K562 (cell line): Measurements from ENCODE around the gene TADA2A. TPM values are rescaled to one million over a fixed set of nuclear protein-coding genes. Genes with fewer than 3 reads are reported as not detected.

ENCODE experiments used
- BCOR ChIP-seq: fragments of 450-650 bp; IDR thresholded peaks from 2 replicates; pipeline ENCODE4 v1.6.1; 2016
- CBFB ChIP-seq: sonication (generic); formaldehyde crosslinking; IDR thresholded peaks from 2 replicates; pipeline ENCODE4 v1.4.0; 2020; ENCODE audit warnings: mild to moderate bottlenecking, missing genetic modification reagents
- CEBPZ ChIP-seq: fragments of 150-350 bp; IDR thresholded peaks from 2 replicates; pipeline ENCODE4 v1.6.1; 2014; ENCODE audit warnings: low read depth, mild to moderate bottlenecking, low read length, borderline replicate concordance
- CHAMP1 ChIP-seq: fragments of 450-650 bp; IDR thresholded peaks from 2 replicates; pipeline ENCODE4 v1.6.1; 2016; ENCODE audit warnings: mild to moderate bottlenecking
- DNMT1 ChIP-seq: fragments of 450-650 bp; IDR thresholded peaks from 2 replicates; pipeline ENCODE4 v1.6.1; 2016; ENCODE audit warnings: antibody characterized with exemption, mild to moderate bottlenecking
- ETV5 ChIP-seq: sonication (generic); formaldehyde crosslinking; IDR thresholded peaks from 2 replicates; pipeline ENCODE4 v1.4.0; 2020; ENCODE audit warnings: low read depth, mild to moderate bottlenecking, missing genetic modification reagents
- NELFE ChIP-seq: IDR thresholded peaks from 2 replicates; pipeline ENCODE4 v1.6.1; 2011; ENCODE audit warnings: mild to moderate bottlenecking; ENCODE audit not compliant: insufficient read depth, insufficient read length
- NR1H2 ChIP-seq: sonication (generic); formaldehyde crosslinking; IDR thresholded peaks from 2 replicates; pipeline ENCODE4 v1.4.0; 2020; ENCODE audit warnings: mild to moderate bottlenecking, missing genetic modification reagents
- POLR2B ChIP-seq: fragments of 450-650 bp; IDR thresholded peaks from 2 replicates; pipeline ENCODE4 v1.6.1; 2018; ENCODE audit warnings: low read depth; ENCODE audit not compliant: partially characterized antibody
- PRDM10 ChIP-seq: fragments of 450-650 bp; IDR thresholded peaks from 2 replicates; pipeline ENCODE4 v1.6.1; 2018; ENCODE audit not compliant: partially characterized antibody
- RBM15 ChIP-seq: fragments of 200-400 bp; formaldehyde crosslinking; IDR thresholded peaks from 2 replicates; pipeline ENCODE4 v1.6.1; 2018; ENCODE audit warnings: mild to moderate bottlenecking, low read length, moderate library complexity; ENCODE audit not compliant: insufficient read depth
- RBM39 ChIP-seq: fragments of 200-400 bp; formaldehyde crosslinking; optimal IDR thresholded peaks from 2 replicates; pipeline ENCODE3; 2018; ENCODE audit warnings: low read depth, low read length
- SRSF1 ChIP-seq: fragments of 200-400 bp; formaldehyde crosslinking; IDR thresholded peaks from 2 replicates; pipeline ENCODE4 v1.6.1; 2017; ENCODE audit warnings: mild to moderate bottlenecking, low read depth, low read length, moderate library complexity
- TCF3 ChIP-seq: sonication (generic); formaldehyde crosslinking; IDR thresholded peaks from 2 replicates; pipeline ENCODE4 v1.4.0; 2020; ENCODE audit warnings: mild to moderate bottlenecking, missing genetic modification reagents
- TEAD2 ChIP-seq: fragments of 450-650 bp; IDR thresholded peaks from 2 replicates; pipeline ENCODE4 v1.6.1; 2016; ENCODE audit warnings: missing genetic modification characterization, control low read depth, missing compliant biosample characterization
- YY1 ChIP-seq, 3 experiments: IDR thresholded peaks; 2 replicates each; pipeline ENCODE4 v1.6.1; 2011; ENCODE audit warnings: low read length in 2 of 3, mild to moderate bottlenecking in 2 of 3, moderate library complexity in 2 of 3, borderline replicate concordance in 1 of 3, control low read depth in 1 of 3, low read depth in 1 of 3; ENCODE audit not compliant: insufficient read depth in 3 of 3, insufficient replicate concordance in 2 of 3, control insufficient read depth in 1 of 3, insufficient read length in 1 of 3; ENCODE audit errors: extremely low read depth in 1 of 3
- ZFP30 ChIP-seq: fragments of 250-450 bp; sonication (Bioruptor Pico); IDR thresholded peaks from 2 replicates; pipeline ENCODE4 v1.8.0; 2022; ENCODE audit warnings: moderate library complexity, mild to moderate bottlenecking, inconsistent platforms, borderline replicate concordance
- polyA plus RNA-seq, 8 experiments: library from polyadenylated mRNA; depleted of rRNA in 4 of 8; stranded (reverse) in 5 of 8; unstranded in 3 of 8; fragments of >200 nt; fragmentation: Nextera tagmentation in 2 of 8; fragmentation: Illumina TruSeq in 1 of 8; extraction: Ambion mirVana in 2 of 8; extraction: Trizol in 1 of 8; gene quantifications; 2 replicates each; pipeline versions ENCODE4 v1.2.1 to v1.2.3, GENCODE V29; 2011 to 2014; ENCODE audit warnings: inconsistent platforms in 1 of 8, missing spikeins in 1 of 8
- total RNA-seq, 7 experiments: library from RNA; depleted of rRNA in 6 of 7; stranded (reverse); fragments of >200 nt in 6 of 7; fragmentation: Illumina TruSeq in 2 of 7; extraction: Trizol in 2 of 7; gene quantifications; 2 replicates each; pipeline versions ENCODE4 v1.2.1 to v1.2.3, GENCODE V29; 2011 to 2021; ENCODE audit warnings: low replicate concordance in 1 of 7

The TADA2A gene
- total and polyA plus RNA-seq, 9 of the 15 experiments (the other 6 are each of a cell fraction or from before 2014, with no cell fraction given): 13.8 to 37.7 (median 25.0) TPM

GRCh38 chr17:37490638-37491614 lies 84.2 kb downstream of the TADA2A start (continued):
- TF ChIP-seq CEBPZ (no peak), YY1 (IDR thresholded peaks at IDR 0.05; ENCODE audit: borderline replicate concordance in 1 of 3, control insufficient read depth in 1 of 3, extremely low read depth in 1 of 3, insufficient read depth in 3 of 3, insufficient read length in 1 of 3, insufficient replicate concordance in 2 of 3, low read depth in 1 of 3, low read length in 2 of 3) (peak in 1 of 3 experiments; percentile 68), ZFP30 (CRISPR knock-in tag) (no peak), TCF3 (no peak), NR1H2 (CRISPR knock-in tag) (no peak), TEAD2 (tag) (0 out of 2 replicates have a peak, but pooled peaks have one; percentile 21), POLR2B (no peak), CBFB (CRISPR knock-in tag) (no peak), RBM15 (no peak), SRSF1 (no peak), DNMT1 (no peak), RBM39 (no peak), CHAMP1 (no peak), BCOR (peak; percentile 76), NELFE (no peak), PRDM10 (peak; percentile 60), ETV5 (CRISPR knock-in tag) (no peak)
